Ovary (tissue), 3 donors: Measurements from ENCODE around the gene CERS4.

ENCODE experiments used
- POLR2A ChIP-seq: fragments of 450-650 bp; IDR thresholded peaks from one replicate; pipeline ENCODE4 v1.6.1; 2017; ENCODE audit warnings: antibody characterized with exemption, mild to moderate bottlenecking, moderate library complexity
- TF ChIP-seq, protein P1 (sequence below), 3 donors: fragments of 450-650 bp in 2 of 3; fragments of 200-600 bp in 1 of 3; IDR thresholded peaks; one replicate each; pipeline versions ENCODE4 v1.5.1 to v1.8.0; 2016 to 2022; ENCODE audit warnings: antibody characterized with exemption in 3 of 3, mild to moderate bottlenecking in 1 of 3
- donor health status: DM: no; HTN: no; CAD: no.

DNA sequence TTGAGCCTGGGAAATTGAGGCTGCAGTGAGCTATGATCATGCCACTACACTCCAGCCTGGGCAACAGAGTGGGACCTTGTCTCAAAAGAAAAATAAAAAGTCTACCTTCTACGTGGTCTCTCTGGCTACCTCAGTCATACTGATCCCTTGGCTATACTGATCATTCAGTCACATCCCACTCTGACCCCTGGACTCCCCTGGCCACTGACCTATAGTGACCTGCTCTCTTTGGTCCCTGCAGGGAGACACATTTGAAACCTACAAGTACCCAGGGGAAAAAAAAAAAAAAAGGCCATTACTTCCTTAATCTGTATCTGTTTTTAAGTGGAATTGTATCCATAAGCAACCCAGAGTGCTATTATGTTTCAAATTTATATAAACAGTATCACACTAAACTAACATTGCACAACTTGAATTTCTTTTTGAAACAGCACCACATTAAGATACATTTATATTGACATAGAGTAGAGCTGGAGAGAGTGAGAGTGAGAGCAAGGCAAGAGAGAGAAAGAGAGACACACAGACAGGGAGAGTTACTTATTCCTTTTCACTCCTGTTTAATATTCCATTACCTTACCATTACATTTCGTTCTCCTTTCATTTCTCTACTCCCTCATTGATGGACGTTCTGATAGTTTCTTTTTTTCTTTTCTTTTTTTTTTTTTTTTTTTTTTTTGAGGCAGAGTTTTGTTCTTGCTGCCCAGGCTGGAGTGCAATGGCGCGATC lies 23.7 kb upstream of the CERS4 start:
- TF ChIP-seq, protein P1, sequence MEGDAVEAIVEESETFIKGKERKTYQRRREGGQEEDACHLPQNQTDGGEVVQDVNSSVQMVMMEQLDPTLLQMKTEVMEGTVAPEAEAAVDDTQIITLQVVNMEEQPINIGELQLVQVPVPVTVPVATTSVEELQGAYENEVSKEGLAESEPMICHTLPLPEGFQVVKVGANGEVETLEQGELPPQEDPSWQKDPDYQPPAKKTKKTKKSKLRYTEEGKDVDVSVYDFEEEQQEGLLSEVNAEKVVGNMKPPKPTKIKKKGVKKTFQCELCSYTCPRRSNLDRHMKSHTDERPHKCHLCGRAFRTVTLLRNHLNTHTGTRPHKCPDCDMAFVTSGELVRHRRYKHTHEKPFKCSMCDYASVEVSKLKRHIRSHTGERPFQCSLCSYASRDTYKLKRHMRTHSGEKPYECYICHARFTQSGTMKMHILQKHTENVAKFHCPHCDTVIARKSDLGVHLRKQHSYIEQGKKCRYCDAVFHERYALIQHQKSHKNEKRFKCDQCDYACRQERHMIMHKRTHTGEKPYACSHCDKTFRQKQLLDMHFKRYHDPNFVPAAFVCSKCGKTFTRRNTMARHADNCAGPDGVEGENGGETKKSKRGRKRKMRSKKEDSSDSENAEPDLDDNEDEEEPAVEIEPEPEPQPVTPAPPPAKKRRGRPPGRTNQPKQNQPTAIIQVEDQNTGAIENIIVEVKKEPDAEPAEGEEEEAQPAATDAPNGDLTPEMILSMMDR (IDR thresholded peaks at IDR 0.05): no peak
- TF ChIP-seq POLR2A: no peak
